AG04450 (cell line): ENCODE data around the gene MFGE8. TPM values are rescaled to one million over a fixed set of nuclear protein-coding genes. Genes with fewer than 3 reads are reported as not detected.

ENCODE experiments used
- CTCF ChIA-PET: fragments of 300-600, 350-600 bp; formaldehyde crosslinking; extraction: SDS; loops from one replicate; lab custom pipeline; 2022; ENCODE audit warnings: antibody characterized with exemption, inconsistent platforms; lab: Charles Lee
- POLR2A ChIA-PET: fragments of 350-600 bp; formaldehyde crosslinking; extraction: SDS; loops from one replicate; lab custom pipeline; 2021; ENCODE audit warnings: antibody characterized with exemption, inconsistent platforms; lab: Yijun Ruan, JAX
- DNase-seq: peaks from one replicate; pipeline ENCODE4 v3.0.0-alpha.2; 2011; ENCODE audit warnings: low read depth, low spot score
- H3K27ac ChIP-seq: one replicate; pipeline ENCODE4 v1.5.1; 2012; ENCODE audit warnings: low read depth, low read length, control low read depth
- H3K27me3 ChIP-seq: one replicate; pipeline ENCODE4 v1.6.0; 2012; ENCODE audit warnings: low read length; ENCODE audit not compliant: control insufficient read depth, insufficient read depth
- H3K4me3 ChIP-seq: 2 replicates; pipeline ENCODE4 v1.5.1; 2011; ENCODE audit warnings: mild to moderate bottlenecking, low read depth, low read length, control low read depth
- H3K9me3 ChIP-seq: 2 replicates; pipeline ENCODE4 v1.5.1; 2012; ENCODE audit warnings: low read length; ENCODE audit not compliant: control insufficient read depth, insufficient read depth
- polyA plus RNA-seq: library from polyadenylated mRNA; depleted of rRNA; stranded (reverse); fragments of >200 nt; gene quantifications from 2 replicates; pipeline ENCODE4 v1.2.3, GENCODE V29; 2011
- TF ChIP-seq, protein P1 (sequence below): IDR thresholded peaks from 2 replicates; pipeline ENCODE4 v1.5.1; 2011; ENCODE audit warnings: low read depth, low read length, control low read depth, inconsistent platforms

MFGE8 gene
- polyA plus RNA-seq, 1 experiment, result 904 TPM

DNA sequence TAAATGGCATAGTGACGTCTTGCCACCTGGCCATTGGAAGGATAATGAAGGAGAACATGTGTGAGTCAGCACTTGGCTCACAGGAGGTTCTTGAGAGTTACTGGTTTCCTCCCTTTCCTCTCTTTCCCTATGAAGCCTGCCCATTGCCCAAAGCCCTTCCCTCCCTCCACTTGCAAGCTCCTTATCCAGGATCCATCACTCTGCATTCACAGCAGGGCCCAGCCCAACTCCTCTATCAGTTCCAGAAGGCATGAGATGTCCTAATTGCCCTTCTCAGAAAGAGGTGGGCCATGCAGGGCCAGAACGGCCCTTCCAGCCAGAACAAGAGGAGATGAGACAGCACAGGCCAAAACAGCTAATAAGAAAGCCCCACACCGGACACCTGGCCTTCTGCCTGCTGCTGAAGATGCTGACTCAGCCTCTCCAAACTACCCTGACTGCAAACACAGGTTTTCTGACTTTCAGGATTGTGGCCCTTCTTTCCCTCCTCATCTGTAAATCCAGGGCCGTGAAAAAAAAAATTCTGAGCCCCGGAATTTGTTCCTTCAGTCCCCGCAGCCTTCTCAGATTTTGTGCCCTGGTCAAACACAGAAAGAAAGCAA lies 47.6 kb downstream of the MFGE8 start:
- POLR2A ChIA-PET, result no interaction called here
- H3K9me3 ChIP-seq, result no peaks in the 10 kb centered on the region
- TF ChIP-seq, protein P1, sequence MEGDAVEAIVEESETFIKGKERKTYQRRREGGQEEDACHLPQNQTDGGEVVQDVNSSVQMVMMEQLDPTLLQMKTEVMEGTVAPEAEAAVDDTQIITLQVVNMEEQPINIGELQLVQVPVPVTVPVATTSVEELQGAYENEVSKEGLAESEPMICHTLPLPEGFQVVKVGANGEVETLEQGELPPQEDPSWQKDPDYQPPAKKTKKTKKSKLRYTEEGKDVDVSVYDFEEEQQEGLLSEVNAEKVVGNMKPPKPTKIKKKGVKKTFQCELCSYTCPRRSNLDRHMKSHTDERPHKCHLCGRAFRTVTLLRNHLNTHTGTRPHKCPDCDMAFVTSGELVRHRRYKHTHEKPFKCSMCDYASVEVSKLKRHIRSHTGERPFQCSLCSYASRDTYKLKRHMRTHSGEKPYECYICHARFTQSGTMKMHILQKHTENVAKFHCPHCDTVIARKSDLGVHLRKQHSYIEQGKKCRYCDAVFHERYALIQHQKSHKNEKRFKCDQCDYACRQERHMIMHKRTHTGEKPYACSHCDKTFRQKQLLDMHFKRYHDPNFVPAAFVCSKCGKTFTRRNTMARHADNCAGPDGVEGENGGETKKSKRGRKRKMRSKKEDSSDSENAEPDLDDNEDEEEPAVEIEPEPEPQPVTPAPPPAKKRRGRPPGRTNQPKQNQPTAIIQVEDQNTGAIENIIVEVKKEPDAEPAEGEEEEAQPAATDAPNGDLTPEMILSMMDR, result no peak
- peaks cover 25% of the 10 kb centered on the region for H3K27me3 ChIP-seq
- H3K27ac ChIP-seq, result no peak overlapping the region
- no peak for DNase-seq
- CTCF ChIA-PET, result no interaction called here
- H3K4me3 ChIP-seq, result no peak overlapping the region

DNA sequence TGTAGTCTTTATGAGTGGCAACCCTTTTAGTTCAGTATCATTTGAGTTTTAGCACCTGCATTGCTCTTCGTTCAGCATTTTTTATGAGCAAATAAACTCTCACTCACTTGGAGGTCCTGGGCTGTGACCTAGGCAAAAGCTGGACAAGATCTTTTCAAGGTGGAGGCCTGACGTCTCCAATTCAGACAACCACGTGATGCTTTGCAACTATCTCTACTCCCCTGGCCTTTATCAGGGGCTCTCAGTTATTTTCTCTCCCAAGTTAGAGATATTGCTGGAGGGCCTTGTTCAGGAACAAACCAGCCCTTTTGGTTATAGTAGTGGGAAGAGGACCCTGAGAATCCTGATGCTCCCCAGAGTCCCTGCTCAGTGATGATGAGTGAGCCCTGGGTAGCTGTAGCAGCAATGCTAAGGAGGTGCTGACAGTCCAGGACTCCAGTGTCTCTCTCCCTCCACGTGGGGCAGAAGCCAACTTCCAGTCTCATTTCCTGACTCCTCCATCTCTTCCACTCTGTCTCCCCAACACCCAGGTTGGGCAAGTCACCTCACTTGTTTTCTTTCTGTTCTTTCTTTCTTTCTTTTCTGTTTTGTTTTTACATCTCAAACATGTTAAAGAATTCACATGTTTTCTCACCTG lies 48.2 kb downstream of the MFGE8 start:
- DNase-seq, result no peak
- ChIA-PET POLR2A (no interaction called here), CTCF (interaction anchor here (0.6 kb wide), 1 partner anchor 9 kb away, joined by 3 read pairs; no protein-coding TSS in a partner anchor)
- Histone ChIP-seq H3K27ac (no peak overlapping the region), H3K4me3 (no peak overlapping the region), H3K27me3 (peaks cover 27% of the 10 kb centered on the region), H3K9me3 (no peaks in the 10 kb centered on the region)
- TF ChIP-seq, protein P1, result no peak

DNA sequence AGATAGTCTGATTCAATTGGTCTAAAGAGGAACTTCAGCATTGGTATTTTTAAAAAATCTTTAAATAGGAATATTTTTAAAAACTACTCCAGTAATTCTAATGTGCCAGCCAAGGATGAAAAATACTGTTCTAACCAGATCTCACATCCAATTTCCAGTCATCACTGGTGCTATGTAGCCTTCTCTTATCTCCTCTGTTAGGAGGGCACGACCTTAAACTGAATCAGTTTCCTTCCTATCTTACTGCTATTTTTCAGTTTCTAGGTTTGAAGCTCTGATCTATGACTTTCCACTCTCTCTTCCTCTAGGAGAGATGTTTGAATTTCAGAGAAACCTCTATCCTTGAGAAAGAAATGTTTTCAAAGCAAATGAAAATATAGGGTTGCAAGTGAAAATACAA lies 49.8 kb downstream of the MFGE8 start:
- ChIA-PET CTCF (interaction anchor here (1.5 kb wide), 1 partner anchor 239 kb away, joined by 3 read pairs; no protein-coding TSS in a partner anchor), POLR2A (interaction anchor here (0.6 kb wide), 1 partner anchor 152 kb away, joined by 3 read pairs; no protein-coding TSS in a partner anchor)
- H3K27me3 ChIP-seq, result peaks cover 24% of the 10 kb centered on the region
- DNase-seq, result no peak
- no peak overlapping the region for H3K4me3 ChIP-seq
- TF ChIP-seq, protein P1, result no peak
- no peaks in the 10 kb centered on the region for H3K9me3 ChIP-seq
- no peak overlapping the region for H3K27ac ChIP-seq

DNA sequence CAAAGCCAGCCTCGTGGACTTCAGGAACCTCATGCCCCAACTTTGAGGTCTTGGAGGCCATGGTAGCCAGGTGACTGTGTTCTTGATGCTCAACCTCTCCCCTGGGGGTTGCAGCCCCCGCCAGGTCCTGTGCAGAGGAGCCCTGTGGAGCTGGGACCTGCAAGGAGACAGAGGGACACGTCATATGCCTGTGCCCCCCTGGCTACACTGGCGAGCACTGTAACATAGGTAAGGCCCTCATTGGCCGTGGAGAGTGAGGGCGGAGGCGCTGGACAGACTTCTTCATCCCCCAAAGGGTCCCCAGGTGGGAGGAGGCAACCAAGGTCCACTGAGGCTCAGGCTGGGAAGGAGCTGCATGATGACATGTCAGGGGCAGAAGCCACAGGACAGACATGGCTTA lies 53.0 kb downstream of the MFGE8 start:
- peaks cover 26% of the 10 kb centered on the region for H3K27me3 ChIP-seq
- CTCF ChIA-PET, result no interaction called here
- H3K27ac ChIP-seq, result no peak overlapping the region
- no peak for DNase-seq
- TF ChIP-seq, protein P1, result no peak
- no peak overlapping the region for H3K4me3 ChIP-seq
- POLR2A ChIA-PET, result no interaction called here
- peaks cover under 1% of the 10 kb centered on the region; the same call in 1 of the 2 replicates for H3K9me3 ChIP-seq

DNA sequence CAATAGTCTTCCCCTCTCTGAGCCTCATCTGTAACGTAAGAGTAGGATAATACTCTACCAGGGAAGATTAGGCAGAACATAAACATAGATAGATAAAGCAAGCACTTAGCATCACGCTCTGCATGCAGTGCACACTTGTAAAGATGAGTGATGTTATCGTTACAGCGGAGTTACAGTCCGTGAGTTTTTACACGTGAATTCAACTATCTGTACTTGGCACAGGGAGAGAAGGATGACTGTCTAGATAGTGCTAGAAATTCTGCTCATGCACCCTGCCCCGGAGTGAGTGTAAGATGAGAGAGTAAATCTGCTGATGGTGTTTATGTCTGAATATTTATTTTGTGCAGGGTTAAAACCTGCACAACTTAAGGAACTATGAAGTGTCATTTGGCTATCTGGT lies 53.6 kb downstream of the MFGE8 start:
- Histone ChIP-seq H3K27ac (no peak overlapping the region), H3K27me3 (peaks cover 28% of the 10 kb centered on the region), H3K9me3 (peaks cover 5% of the 10 kb centered on the region; the same call in 1 of the 2 replicates), H3K4me3 (no peak overlapping the region)
- DNase-seq, result no peak
- ChIA-PET CTCF (no interaction called here), POLR2A (no interaction called here)
- TF ChIP-seq, protein P1, result no peak
